Limb (tissue), 2 donors: Measurements from ENCODE around the gene IQGAP1.

Experiments used
- DNase-seq, 2 donors: peaks; one replicate each; pipeline ENCODE4 v3.0.0-alpha.2; 2016; ENCODE audit errors: extremely low spot score in 2 of 2

Gene IQGAP1

DNA sequence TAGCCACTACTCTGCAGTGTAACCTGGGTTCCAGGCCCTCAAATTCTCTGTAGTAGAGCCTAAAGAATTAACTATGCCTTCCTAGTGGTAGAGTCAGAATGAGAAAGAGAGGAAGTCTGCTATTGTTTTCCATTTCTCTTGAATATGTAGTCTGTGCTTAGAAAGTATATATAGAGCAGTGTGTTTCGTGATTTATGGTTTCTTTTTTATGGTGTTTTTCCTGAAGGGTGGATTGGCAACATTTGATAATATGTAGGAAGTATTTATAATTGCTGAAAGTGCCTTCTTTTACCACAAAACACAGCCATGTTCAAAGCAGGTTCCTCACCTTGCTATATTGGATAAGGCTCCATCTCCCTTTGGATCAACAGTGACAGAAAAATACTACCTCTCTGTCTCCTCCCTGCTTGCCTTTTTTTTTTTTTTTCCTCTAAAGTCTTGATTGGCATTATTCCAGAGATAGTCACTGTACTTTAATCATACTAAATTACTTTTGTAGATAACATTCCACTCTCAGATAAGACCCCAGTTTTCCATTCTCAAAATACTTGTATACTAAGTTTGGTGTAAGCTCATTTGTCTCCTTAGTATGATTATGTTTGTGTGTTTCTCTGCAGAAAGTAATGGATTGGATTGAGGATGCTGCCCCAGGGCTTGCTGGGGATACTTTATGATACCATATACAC is 47.8 kb downstream of the IQGAP1 start:
- DNase-seq: no peak

- DNase-seq: no peak
Measured at GRCh38 chr15:90436952-90437351, 48.9 kb downstream of the IQGAP1 start.

- DNase-seq: no peak
Measured at GRCh38 chr15:90437516-90437915, 49.5 kb downstream of the IQGAP1 start.

DNA sequence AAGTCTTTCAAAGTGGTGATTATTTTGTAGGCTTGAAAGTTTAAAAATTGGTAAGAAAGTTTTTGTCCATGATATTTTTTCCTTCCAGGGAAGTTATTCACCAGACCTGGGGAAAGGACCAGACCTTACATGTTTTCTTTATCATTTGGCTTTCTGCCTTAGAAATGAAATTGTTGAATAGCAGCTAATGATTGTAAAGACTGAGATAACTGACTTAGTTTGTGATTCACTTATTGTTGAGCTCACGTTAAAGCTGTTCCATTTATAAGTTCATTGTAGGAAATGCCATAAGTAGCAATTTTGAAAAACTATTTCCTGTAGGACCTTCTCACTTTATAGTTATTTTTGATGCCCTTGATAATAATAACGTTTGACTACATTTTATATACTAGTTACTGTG is 51.9 kb downstream of the IQGAP1 start:
- DNase-seq: no peak

GRCh38 chr15:90441027-90441426 is 53.0 kb downstream of the IQGAP1 start:
- no peak for DNase-seq

- DNase-seq: no peak
Measured at GRCh38 chr15:90442423-90442822, 54.4 kb downstream of the IQGAP1 start.

DNA sequence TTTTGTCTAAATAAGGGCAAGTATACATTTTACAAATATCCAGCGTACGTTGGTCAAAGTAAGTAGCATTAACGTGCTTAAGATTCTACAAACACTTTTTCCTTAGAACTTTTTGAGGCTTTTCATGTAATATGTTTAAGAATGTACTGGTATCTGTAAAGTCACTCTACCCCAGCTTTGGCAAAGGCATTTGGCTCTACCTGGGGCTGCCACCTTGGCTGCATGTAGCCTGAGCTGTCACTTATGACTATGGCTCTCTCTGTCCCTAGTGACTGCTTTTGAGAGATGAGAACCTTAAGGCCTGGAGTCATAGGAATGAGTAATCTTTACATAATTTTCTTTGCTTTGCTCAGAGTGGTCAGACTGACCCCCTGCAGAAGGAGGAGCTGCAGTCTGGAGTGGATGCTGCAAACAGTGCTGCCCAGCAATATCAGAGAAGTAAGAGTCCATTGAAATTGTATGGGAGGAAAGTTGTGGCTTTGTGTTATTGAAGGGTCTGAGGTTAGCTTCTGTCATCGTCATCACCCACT is 61.2 kb downstream of the IQGAP1 start:
- no peak for DNase-seq

DNA sequence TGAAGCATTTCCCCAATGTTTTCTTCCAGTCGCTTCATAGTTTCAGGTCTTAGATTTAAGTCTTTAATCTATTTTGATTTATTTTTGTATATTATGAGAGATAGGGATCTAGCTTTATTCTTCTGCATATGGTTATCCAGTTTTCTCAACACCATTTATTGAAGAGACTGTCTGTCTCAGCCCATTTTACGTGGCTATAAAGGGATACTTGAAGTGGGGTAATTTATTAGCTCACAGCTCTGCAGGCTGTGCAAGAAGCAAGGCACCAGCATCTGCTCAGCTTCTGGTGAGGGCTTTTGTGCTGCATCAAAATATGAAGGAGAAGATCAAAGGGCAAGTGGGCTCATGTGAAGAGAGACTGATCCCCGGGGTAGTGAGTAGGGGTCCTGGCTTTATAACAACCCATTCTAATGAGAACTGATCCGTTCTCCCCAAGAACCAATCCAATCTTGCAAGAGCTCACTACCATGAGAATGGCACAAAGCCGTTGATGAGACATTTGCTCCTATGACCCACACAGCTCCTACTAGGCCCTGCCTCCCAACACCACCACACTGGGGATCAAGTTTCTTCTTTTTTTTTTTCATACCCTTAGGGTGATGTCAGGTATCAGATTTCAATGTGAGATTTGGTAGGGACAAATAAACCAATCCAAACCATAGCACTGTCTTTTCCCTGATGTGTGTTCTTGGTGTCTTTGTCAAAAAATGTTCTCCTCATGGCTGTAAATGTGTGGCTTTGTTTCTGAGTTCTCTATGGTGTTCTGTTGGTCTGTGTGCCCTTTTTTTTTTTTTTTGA is 63.2 kb downstream of the IQGAP1 start:
- DNase-seq: no peak

GRCh38 chr15:90456236-90456635 is 68.2 kb downstream of the IQGAP1 start:
- DNase-seq: no peak

DNA sequence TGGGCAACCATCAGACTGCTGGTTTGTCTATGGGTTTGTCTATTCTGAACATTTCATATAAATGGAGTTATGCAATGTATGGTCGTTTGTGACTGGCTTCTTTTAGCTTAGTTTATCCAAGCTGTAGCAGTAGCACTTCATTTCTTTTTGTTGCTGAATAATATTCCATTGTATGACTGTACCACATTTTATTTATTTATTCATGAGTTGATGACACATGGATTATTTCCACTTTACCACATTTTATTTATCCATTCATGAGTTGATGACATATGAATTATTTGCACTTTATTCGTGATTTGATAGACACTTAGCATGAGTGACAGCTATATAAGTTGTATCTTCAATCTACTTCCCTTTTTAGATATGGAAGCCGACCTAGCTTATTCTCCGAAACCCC is 70.0 kb downstream of the IQGAP1 start:
- no peak for DNase-seq

- DNase-seq: no peak
Measured at GRCh38 chr15:90459368-90459767, 71.3 kb downstream of the IQGAP1 start.

DNA sequence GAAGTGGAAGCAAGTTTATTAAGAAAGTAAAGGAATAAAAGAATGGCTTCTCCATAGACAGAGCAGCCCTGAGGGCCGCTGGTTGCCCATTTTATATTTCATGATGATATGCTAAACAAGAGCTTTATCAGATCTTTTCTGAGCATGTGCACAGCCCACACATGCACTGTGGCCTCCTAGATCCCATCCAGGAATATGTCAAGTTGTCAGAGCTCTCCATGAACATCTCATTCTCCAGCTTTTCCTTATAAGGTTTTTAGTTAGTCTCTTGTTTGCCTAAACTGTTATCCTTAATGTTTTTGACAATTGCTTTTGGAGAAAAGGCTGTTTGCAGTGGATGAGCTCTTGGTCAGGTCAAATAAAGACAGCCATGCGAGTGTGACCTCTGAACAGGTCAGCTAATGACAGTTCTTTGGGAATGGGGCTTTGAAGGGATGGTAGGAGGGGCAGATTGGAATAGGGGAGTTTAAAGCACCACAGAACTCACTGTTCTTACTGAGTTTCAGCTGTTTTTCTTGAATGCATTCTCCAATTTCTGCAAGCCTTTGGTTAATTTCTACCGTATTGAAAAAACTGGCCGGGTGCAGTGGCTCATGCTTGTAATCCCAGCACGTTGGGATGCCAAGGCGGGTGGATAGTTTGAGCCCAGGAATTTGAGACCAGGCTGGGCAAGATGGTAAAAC is 72.2 kb downstream of the IQGAP1 start:
- no peak for DNase-seq

DNA sequence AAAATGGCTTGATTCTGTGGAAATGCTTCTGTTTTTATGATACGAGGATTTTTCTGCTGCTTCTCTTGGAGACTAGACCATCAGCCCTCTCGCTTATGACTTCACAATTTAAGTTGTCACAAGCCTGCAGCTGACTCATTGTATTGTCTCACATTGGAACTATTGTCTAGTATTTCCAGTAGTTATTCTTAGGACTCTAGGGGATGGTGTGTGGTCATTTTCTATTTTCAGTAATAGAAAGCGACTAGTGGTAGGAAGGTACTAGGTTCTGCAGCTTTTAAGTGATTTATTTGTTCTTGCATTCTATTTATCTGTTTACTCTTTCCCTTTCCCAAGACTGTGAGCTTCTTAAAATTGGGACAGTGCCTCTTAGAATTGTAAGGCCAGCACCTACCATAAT is 75.3 kb downstream of the IQGAP1 start:
- DNase-seq: peak in 1 of 2 donors; percentile 7

GRCh38 chr15:90465140-90465929 is 77.3 kb downstream of the IQGAP1 start:
- DNase-seq: no peak

GRCh38 chr15:90465930-90466567 is 78.0 kb downstream of the IQGAP1 start:
- DNase-seq: no peak

DNA sequence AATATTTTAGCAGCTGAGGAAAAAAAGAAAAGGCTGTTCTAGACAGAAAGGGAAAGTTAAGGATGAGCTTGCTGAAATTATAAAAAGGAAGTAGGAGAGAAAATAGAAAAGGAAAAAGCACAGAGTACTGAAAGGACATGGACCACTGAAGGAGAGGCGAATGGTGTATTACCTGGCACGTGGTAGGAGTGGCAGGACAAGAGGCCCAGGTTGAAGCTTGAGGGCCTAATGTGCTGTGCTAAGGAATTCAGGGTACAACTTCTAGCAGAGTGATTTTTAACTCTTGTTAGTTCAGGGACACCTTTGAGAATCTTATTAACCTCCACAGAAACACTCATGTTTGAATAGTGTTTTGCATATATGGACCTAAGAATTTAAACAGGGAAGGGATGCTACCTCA is 81.7 kb downstream of the IQGAP1 start:
- no peak for DNase-seq

- no peak for DNase-seq
Measured at GRCh38 chr15:90470453-90470852, 82.4 kb downstream of the IQGAP1 start.

DNA sequence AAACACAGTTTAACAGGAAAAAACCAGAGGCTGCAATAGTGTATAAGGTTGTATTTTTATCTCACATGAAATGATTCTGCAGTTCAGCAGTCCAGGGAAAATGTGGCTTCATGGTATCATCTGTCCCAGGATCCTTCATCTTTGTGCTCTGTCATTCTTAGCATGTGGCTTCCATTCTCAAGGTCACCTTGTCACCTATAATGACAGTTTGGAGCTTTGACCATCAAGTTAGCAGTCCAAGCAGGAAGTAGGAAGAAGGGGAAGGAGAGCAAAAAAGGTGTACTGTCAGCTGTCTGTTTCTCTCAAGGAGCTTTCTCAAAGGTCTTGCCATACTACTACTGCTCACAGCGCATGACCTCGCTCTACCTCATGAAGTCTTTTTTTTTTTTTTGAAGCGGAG is 83.1 kb downstream of the IQGAP1 start:
- no peak for DNase-seq

DNA sequence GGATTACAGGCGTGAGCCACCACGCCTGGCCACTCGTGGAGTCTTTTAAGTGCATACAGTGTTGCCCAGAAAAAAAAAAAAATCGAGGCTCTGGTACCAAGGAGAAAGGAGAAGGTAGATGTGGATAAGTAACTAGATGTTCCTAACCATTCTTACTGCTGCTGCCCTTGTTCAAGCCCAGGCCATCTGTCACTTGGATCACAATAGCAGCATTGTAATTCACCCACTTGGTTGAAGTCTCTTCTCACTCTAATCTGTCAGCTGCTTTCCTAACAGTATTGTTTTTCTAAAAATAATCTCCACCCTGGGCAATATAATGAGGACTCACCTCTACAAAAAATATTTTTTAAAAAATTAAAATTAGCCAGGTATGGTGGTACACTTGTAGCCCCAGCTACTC is 83.7 kb downstream of the IQGAP1 start:
- DNase-seq: no peak

GRCh38 chr15:90478846-90479481 is 90.9 kb downstream of the IQGAP1 start:
- DNase-seq: no peak
